Muscle of leg (tissue), 16 donors: ENCODE measurements around the gene ARMH2. TPM values are rescaled to one million over a fixed set of nuclear protein-coding genes. Genes with fewer than 3 reads are reported as not detected.
A peak's percentile ranks its signal among the peaks of the same experiment; 100 is the strongest.

ENCODE experiments used
- DNase-seq: peaks from one replicate; pipeline ENCODE4 v3.0.0; 2013
- H3K27ac ChIP-seq: one replicate; pipeline ENCODE4 v1.5.1; 2013; ENCODE audit warnings: mild to moderate bottlenecking, low read length, control low read depth
- H3K27me3 ChIP-seq: one replicate; pipeline ENCODE4 v1.6.1; 2013; ENCODE audit warnings: low read length; ENCODE audit not compliant: control insufficient read depth, insufficient read depth
- H3K36me3 ChIP-seq: one replicate; pipeline ENCODE4 v1.6.1; 2013; ENCODE audit warnings: low read length; ENCODE audit not compliant: control insufficient read depth, insufficient read depth
- H3K4me1 ChIP-seq: one replicate; pipeline ENCODE4 v1.6.1; 2013; ENCODE audit warnings: low read length; ENCODE audit not compliant: control insufficient read depth, insufficient read depth
- H3K4me3 ChIP-seq: one replicate; pipeline ENCODE4 v1.5.1; 2013; ENCODE audit warnings: low read length, control low read depth
- H3K9me3 ChIP-seq: replicated peaks from 2 replicates; pipeline ENCODE4 v1.6.1; 2013; ENCODE audit warnings: low read depth, low read length; ENCODE audit not compliant: control insufficient read depth
- WGBS: methylation state at CpG from one replicate; pipeline ENCODE4 v1.1.5; 2013; ENCODE audit warnings: missing lambda C conversion rate; ENCODE audit not compliant: insufficient coverage; 5-methylcytosine and 5-hydroxymethylcytosine counted together
- long read RNA-seq, 11 donors: transcript quantifications; one replicate each; lab custom pipeline, GENCODE V29; 2026
- polyA plus RNA-seq, 8 donors: library from polyadenylated mRNA; unstranded; fragments of 120-200 nt; gene quantifications; one replicate each; pipeline versions ENCODE4 v1.2.1 to v1.2.3, GENCODE V29; 2013; ENCODE audit warnings: inconsistent platforms in 1 of 8, low replicate concordance in 1 of 8; ENCODE audit not compliant: insufficient read length in 8 of 8, insufficient read depth in 1 of 8
- total RNA-seq: library from RNA; stranded (reverse); fragments of 120-200 nt; gene quantifications from one replicate; pipeline ENCODE4 v1.2.4, GENCODE V29; 2013

ARMH2 gene
- total RNA-seq, result not detected
- polyA plus RNA-seq, result not detected
- long read RNA-seq, donor 1, result 0 reads
- long read RNA-seq, donor 2, result 0 reads
- long read RNA-seq, donor 3, result 0 reads
- long read RNA-seq, donor 4, result 0 reads
- long read RNA-seq, donor 5, result 0 reads
- long read RNA-seq, donor 6, result 0 reads
- long read RNA-seq, donor 7, result 0 reads
- long read RNA-seq, donor 8, result 0 reads
- long read RNA-seq, donor 9, result 0 reads
- long read RNA-seq, donor 10, result 0 reads
- long read RNA-seq, donor 11, result 0 reads

GRCh38 chr6:24798740-24799540 is at the start of gene ARMH2:
Gene ARMH2, minus strand, starts transcription at chr6:24798917. Its CDS starts 60 bp downstream, at chr6:24798857.
- no peaks in the 10 kb centered on the region for H3K36me3 ChIP-seq
- no peak within 1 kb of the TSS for H3K4me3 ChIP-seq
- no peaks in the 10 kb centered on the region for H3K4me1 ChIP-seq
- no peak for DNase-seq
- no peaks in the 10 kb centered on the region for H3K27me3 ChIP-seq
- H3K9me3 ChIP-seq, result no peaks in the 10 kb centered on the region
- WGBS, result 93% methylated on average over 11 of the region's 13 CpGs
- no peak within 1 kb of the TSS for H3K27ac ChIP-seq

GRCh38 chr6:24848461-24848860 is 49.7 kb upstream of the ARMH2 start:
- H3K27ac ChIP-seq, result no peak overlapping the region
- H3K27me3 ChIP-seq, result no peaks in the 10 kb centered on the region
- no peak for DNase-seq
- no peaks in the 10 kb centered on the region for H3K9me3 ChIP-seq
- H3K4me3 ChIP-seq, result no peak overlapping the region
- H3K4me1 ChIP-seq, result no peaks in the 10 kb centered on the region
- H3K36me3 ChIP-seq, result peaks cover 46% of the 10 kb centered on the region
- no CpG with 5 or more reads among the region's 4 CpGs for WGBS

GRCh38 chr6:24847402-24847801 is 48.7 kb upstream of the ARMH2 start:
- Histone ChIP-seq H3K4me3 (no peak overlapping the region), H3K27ac (no peak overlapping the region), H3K4me1 (no peaks in the 10 kb centered on the region), H3K27me3 (no peaks in the 10 kb centered on the region), H3K36me3 (peaks cover 50% of the 10 kb centered on the region), H3K9me3 (no peaks in the 10 kb centered on the region)
- WGBS, result 77% methylated on average over 7 of the region's 7 CpGs
- no peak for DNase-seq

GRCh38 chr6:24845578-24845977 is 46.9 kb upstream of the ARMH2 start:
- Histone ChIP-seq H3K36me3 (peaks cover 44% of the 10 kb centered on the region), H3K27me3 (no peaks in the 10 kb centered on the region), H3K9me3 (no peaks in the 10 kb centered on the region), H3K27ac (no peak overlapping the region), H3K4me3 (no peak overlapping the region), H3K4me1 (no peaks in the 10 kb centered on the region)
- no peak for DNase-seq
- 97% methylated on average over 3 of the region's 4 CpGs for WGBS

- no peaks in the 10 kb centered on the region for H3K9me3 ChIP-seq
- H3K4me3 ChIP-seq, result no peak overlapping the region
- no peak overlapping the region for H3K27ac ChIP-seq
- H3K36me3 ChIP-seq, result peaks cover 42% of the 10 kb centered on the region
- no CpG with 5 or more reads among the region's 6 CpGs for WGBS
- no peak for DNase-seq
- no peaks in the 10 kb centered on the region for H3K4me1 ChIP-seq
- no peaks in the 10 kb centered on the region for H3K27me3 ChIP-seq
Measured at GRCh38 chr6:24844903-24845302, 46.2 kb upstream of the ARMH2 start.

GRCh38 chr6:24844061-24844460 is 45.3 kb upstream of the ARMH2 start:
- Histone ChIP-seq H3K4me3 (no peak overlapping the region), H3K4me1 (no peaks in the 10 kb centered on the region), H3K9me3 (no peaks in the 10 kb centered on the region), H3K36me3 (peaks cover 38% of the 10 kb centered on the region), H3K27me3 (no peaks in the 10 kb centered on the region), H3K27ac (no peak overlapping the region)
- DNase-seq, result no peak
- WGBS, result no CpG with 5 or more reads among the region's 1 CpG

GRCh38 chr6:24840187-24840586 is 41.5 kb upstream of the ARMH2 start:
- no peak overlapping the region for H3K27ac ChIP-seq
- H3K4me1 ChIP-seq, result no peaks in the 10 kb centered on the region
- H3K36me3 ChIP-seq, result peaks cover 20% of the 10 kb centered on the region
- no peaks in the 10 kb centered on the region for H3K27me3 ChIP-seq
- no peak overlapping the region for H3K4me3 ChIP-seq
- H3K9me3 ChIP-seq, result no peaks in the 10 kb centered on the region
- no peak for DNase-seq
- 93% methylated on average over 2 of the region's 2 CpGs for WGBS

GRCh38 chr6:24838994-24839393 is 40.3 kb upstream of the ARMH2 start:
- no peaks in the 10 kb centered on the region for H3K27me3 ChIP-seq
- H3K4me3 ChIP-seq, result no peak overlapping the region
- no peaks in the 10 kb centered on the region for H3K9me3 ChIP-seq
- H3K36me3 ChIP-seq, result peaks cover 15% of the 10 kb centered on the region
- 100% methylated on average over 1 of the region's 5 CpGs for WGBS
- no peaks in the 10 kb centered on the region for H3K4me1 ChIP-seq
- no peak for DNase-seq
- H3K27ac ChIP-seq, result no peak overlapping the region

GRCh38 chr6:24838081-24838480 is 39.4 kb upstream of the ARMH2 start:
- Histone ChIP-seq H3K4me1 (no peaks in the 10 kb centered on the region), H3K4me3 (no peak overlapping the region), H3K27me3 (no peaks in the 10 kb centered on the region), H3K9me3 (no peaks in the 10 kb centered on the region), H3K27ac (no peak overlapping the region), H3K36me3 (peaks cover 13% of the 10 kb centered on the region)
- DNase-seq, result peak; percentile 75
- 13% methylated on average over 1 of the region's 3 CpGs for WGBS

- no peaks in the 10 kb centered on the region for H3K4me1 ChIP-seq
- no peak overlapping the region for H3K27ac ChIP-seq
- H3K4me3 ChIP-seq, result no peak overlapping the region
- peaks cover 12% of the 10 kb centered on the region for H3K36me3 ChIP-seq
- H3K9me3 ChIP-seq, result no peaks in the 10 kb centered on the region
- DNase-seq, result peak; percentile 81
- H3K27me3 ChIP-seq, result no peaks in the 10 kb centered on the region
- WGBS, result no CpG with 5 or more reads among the region's 2 CpGs
Measured at GRCh38 chr6:24836109-24836508, 37.4 kb upstream of the ARMH2 start.
